ENCODE measurements around the gene SLC39A2.
A peak's percentile ranks its signal among the peaks of the same experiment; 100 is the strongest.
"Not testable (repeated sequence)": the region's sequence is repeated elsewhere in the genome, so short reads cannot be mapped to it uniquely, and the experiment has no call there.

Gene SLC39A2

DNA sequence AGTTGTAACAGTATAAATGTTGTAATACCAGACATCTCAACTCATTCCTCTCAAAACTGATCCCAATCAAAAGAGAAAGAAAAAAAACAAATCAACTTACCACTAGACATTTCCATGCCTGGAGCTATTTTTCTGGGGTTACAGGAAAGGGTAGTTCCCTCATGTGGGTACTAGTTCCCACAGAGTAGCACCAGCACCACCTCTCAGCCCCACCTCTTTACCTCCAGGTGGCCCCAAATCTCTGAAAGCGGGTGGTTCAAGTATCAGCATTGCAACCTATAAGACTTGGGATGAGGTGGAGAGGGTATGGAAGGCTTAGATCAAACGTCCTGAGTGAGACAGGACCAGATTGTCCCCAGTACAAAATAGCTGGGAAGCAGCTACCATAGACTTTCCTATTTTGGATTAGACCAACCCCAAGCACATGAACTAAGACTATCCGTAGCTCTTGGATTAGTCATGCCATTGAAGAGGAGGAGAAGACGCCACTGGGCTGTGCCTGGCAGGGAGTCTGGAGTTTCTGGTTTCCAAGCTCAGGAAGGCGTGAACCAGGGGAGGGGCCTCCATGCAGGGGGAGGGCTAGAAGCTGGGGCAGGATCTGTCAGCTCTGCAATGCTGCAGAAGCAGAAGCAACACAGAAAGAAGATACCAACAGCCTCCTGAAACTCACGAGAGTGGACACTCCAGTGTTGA lies at the start of gene SLC39A2:
Gene SLC39A2, plus strand, starts transcription at position 620 of the 693 bp plus-strand sequence. CDS start 154 bp downstream, outside the sequence.
- DNase-seq, result peak in 1 of 2 donors; percentile 64

GRCh38 chr14:20954736-20955537 lies 44.2 kb upstream of the SLC39A2 start, which contains the start of gene RNASE2:
RNASE2 (plus strand) TSS chr14:20955487; CDS start chr14:20955772, 285 bp downstream.
- peak in 1 of 2 donors; percentile 54 for DNase-seq

DNA sequence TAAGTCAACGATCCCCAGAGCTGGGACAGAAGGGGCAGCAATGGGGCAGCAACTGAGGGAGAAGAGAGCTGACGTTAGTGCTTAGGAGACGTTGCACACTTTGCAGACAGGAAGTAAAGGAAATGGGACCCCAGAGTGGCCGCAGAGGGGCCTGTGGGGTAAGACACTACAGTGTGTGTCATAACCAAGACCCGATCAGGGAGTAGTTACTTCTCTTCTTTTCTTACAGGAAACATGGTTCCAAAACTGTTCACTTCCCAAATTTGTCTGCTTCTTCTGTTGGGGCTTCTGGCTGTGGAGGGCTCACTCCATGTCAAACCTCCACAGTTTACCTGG lies 43.6 kb upstream of the SLC39A2 start:
- DNase-seq, result not testable (repeated sequence)

DNA sequence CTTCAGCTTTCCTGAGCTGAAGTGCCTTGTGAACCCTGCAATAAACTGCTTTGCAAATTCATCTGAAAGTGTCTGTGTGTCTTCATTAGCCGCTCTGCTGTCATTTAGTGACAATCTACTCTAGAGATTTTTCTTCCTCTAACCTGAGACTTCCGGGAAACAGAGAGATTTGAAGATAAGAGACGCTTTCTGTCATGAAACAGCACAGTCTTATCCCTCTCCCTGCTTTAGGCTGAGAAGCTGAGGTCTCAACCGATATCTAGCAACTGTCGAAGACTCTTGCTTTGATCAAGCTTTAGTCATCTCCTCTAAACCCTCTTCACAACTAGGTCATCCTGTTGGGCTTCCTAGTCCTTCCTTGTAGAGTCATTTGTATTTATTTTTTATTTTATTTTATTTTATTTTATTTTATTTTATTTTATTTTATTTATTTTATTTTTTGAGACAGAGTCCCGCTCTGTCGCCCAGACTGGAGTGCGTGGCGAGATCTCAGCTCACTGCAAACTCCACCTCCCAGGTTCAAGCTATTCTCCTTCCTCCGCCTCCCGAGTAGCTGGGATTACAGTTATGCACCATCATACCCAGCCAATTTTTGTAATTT lies 42.6 kb upstream of the SLC39A2 start:
- no peak for DNase-seq

DNA sequence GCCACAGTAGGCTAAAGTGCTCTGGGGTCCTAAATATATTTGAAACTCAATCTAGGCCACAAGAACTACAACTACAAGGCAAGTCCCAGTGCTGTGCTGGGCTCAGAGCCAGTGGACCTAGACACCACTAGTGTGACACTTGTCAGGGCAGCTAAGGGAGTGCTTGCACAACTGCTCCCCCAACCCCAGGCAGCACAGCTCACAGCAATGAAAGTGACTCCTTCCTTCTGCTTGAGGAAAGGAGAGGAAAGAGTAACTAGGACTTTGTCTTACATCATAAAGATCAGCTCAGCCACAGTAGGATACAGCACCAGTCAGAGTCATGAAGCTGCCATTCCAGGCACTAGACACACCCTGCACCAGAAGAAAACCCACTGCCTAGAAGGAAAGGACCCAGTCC lies 40.1 kb upstream of the SLC39A2 start:
- not testable (repeated sequence) for DNase-seq

- DNase-seq, result no peak
Measured at GRCh38 chr14:20969336-20969735, 29.8 kb upstream of the SLC39A2 start.

DNA sequence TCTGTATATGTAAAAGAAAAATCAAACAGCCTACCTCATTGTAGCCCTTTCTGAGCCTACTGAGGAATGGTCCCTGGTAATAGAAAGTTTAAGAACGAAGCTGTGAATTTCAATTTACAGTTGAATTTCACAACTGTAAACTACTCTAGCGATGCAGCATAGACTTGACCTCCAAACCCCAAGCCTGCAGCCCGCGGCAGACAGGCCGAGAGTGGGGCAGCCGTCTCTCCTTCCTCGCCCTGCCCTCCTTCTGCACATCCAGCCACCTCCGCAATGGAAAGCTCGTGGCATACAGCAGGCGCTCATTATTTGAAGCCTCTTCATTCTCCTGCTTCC lies 28.5 kb upstream of the SLC39A2 start:
- DNase-seq, result no peak

DNA sequence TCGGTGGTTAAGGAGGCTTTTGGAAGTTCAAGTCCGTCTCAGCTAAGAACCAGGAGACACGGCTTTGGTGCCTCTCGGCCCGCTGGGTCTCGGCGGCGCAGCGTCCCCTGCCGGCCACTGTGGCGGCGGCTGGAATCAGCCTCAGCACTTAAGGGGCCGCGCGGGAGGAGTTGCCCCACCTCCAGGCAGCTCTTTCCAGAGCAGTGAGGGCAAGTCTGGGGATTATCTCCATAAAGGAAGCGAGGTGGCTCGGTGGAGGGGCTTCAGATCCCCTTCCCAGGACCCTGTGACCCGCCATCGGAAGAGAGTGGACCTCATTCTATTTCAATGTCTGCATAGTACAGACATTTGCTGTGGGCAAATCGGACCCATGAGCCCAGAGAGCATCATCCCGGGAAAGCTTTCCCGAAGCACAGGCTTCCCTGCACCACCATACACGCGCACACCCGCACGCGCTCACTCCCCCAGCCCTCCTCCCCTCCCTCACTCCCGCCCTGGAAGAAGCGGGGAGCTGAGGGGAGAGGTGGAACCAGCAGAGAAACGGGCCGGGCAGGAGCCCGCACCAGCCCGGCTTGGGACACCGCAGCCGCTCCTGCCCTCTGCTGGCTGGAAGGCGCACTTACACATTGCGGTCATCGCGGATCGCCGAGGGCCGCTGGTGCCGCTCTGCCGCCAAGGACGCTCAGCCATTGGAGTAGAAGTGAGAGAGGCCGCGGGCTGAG lies 27.9 kb upstream of the SLC39A2 start:
- DNase-seq, result peak; percentile 68 to 89

GRCh38 chr14:20971705-20972021 lies 27.4 kb upstream of the SLC39A2 start:
- DNase-seq, result no peak

- DNase-seq, result no peak
Measured at GRCh38 chr14:20973501-20973900, 25.6 kb upstream of the SLC39A2 start.

DNA sequence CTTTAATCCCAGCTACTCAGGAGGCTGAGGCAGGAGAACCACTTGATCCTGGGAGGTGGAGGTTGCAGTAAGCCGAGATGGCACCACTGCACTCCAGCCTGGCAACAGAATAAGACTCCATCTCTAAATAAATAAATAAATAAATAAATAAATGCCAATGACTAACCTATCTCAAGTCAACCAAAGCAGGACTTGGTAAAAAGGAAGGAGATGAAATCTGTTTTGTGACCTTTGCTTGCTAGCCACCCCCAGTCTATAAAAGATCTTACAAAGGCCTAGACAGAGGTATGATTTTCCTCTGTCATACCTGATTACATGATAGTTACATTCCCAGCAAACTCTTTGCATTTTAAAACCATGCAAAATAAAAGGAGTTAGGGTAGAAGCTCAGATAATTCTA lies 22.8 kb upstream of the SLC39A2 start:
- DNase-seq, result no peak

DNA sequence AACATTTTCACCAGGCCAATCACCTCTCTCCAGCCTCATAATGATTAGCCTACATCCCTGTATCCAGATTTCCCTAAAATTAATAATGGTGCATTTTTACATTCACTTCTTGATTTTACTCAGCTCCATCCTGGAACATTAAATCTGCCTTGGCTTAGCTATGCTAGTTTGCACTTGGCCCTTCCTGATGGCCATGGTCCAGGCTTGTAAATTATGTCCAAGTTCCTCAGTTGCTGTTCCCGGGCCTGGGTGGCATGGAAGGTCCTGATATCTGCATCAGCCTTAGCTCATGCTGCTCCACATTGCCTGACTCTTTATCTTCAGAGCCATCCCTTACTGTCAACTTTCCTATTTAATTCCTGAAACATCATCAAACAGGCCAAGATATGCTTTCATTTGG lies 20.4 kb upstream of the SLC39A2 start:
- DNase-seq, result no peak

DNA sequence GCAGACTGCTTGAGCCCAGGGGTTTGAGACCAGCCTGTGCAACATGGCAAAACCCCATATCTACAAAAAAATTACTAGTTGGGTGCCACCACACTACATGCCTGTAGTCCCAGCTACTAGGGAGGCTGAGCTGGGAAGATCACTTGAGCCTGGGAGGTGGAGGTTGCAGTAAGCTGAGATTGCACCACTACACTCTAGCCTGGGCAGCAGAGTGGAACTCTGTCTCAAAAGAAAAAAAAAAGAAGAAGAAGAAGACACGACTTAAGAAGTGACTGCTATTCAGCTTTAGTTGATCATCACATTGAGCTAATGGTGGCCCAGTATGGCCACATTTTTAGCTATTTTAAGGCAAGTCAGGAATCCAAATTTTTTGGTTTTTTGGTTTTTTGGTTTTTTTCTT lies 18.2 kb upstream of the SLC39A2 start:
- DNase-seq, result peak in 1 of 2 donors; percentile 45

- DNase-seq, result no peak
Measured at GRCh38 chr14:20982646-20983369, 16.3 kb upstream of the SLC39A2 start.

GRCh38 chr14:20985650-20986049 lies 13.4 kb upstream of the SLC39A2 start:
- peak; percentile 25 to 40 for DNase-seq

DNA sequence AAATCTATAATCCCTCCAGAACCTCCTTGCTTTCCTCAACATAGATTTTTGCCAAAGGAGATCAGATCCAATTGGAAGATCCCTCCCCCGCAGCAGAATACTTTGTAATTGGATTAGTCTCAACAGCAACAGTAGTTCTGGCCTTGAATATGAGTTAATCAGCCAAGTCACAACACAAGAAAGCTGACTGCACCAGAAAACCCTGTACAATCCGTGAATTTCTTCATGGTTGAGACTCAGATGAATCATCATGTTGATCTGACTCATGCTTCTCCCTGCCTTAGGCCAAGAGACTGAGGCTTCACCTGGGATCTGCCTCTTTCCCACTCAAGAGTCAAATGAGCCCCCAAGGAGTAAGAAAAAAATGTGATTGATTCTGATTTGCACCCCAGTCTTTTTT lies 12.3 kb upstream of the SLC39A2 start:
- DNase-seq, result peak; percentile 83 to 92

DNA sequence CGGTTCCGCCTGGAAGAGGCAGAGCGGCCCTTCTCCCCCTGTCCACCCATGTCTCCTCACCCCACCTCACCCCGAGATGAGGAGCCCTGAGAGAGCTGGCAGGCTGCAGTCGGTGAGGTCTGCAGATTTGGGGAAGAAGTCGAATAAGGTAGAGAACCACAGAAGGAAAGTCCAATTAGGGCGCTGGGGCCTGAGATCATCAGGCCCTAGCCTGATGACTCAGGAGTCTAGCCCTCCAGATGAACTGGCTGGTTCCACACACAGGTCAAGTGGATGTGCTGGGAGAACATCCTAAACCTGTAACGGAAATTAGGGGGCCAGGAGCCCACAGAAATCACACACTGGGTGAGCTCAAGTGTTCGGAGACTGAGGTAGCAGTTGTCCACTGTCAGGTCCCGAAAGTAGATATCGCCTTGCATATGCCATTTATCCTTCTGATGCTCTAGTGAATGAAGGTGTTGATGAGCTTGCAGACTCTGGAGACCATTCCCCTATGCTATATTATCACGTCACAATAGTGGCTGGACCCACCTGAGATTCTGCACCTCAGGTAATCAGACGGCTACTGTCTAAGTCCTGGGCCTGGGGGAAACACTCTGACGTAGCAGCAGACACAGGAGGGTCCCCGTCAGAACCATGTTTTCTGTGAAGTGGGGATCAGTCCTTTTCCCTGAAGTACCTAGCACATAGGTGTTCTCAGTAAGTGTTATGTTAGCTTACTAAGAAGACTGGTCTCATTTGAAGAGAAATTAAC lies 10.2 kb upstream of the SLC39A2 start:
- peak; percentile 44 to 49 for DNase-seq

DNA sequence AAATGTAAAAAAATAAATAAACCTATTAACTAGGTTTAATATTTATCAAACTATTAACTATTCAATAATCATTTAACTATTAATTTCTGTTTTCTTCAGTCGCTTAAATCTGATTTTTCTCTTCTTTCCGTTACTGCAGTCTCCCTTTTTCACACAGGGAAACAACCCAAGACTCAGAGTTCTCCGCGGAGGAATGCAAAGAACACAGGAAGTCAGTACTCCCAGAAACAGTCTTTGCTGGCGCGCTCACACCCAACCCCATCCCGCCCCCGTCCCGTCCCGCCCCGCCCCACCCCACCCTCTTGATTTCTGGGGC lies 9.7 kb upstream of the SLC39A2 start:
- DNase-seq, result no peak

- DNase-seq, result peak; percentile 93 to 98
Measured at GRCh38 chr14:20989787-20990600, 9.1 kb upstream of the SLC39A2 start, which contains the start of gene METTL17. METTL17 (plus strand) TSS chr14:20989980; CDS start chr14:20990003, 23 bp downstream.

DNA sequence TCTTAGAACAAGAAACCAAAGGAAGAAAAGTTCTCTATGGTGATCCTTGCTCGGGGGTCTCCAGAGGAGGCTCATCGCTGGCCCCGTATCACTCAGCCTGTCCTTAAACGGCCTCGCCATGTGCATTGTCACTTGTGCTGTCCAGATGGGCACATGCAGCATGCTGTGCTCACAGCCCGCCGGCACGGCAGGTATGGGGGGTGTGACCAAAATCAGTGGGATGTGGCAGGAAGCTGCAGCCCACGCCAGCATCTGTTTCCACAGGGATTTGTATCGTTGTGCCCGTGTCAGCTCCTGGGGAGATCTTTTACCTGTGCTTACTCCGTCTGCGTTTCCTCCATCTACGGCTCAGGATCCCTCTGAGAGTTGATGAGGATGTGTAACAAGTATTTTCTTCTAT lies 2.6 kb upstream of the SLC39A2 start:
- DNase-seq, result no peak

- no peak for DNase-seq
Measured at GRCh38 chr14:20997115-20997514, 2.0 kb upstream of the SLC39A2 start.

Measured in inflammatory macrophage treated with lipopolysaccharide for 1 hour (primary cell).